Activated naive CD4-positive, alpha-beta T cell treated with anti-CD3 and anti-CD28 coated beads, Interleukin-2, amount 10 ng/mL, durations not matched to agents 7 days and 5 days (primary cell): ENCODE measurements around the gene SLC28A3.
"Not testable (repeated sequence)": the region's sequence is repeated elsewhere in the genome, so short reads cannot be mapped to it uniquely, and the experiment has no call there.

Experiments
- CTCF ChIA-PET: fragments of 350-600 bp; sonication (Branson Sonifier 250); formaldehyde crosslinking; loops from one replicate; lab custom pipeline; 2021; ENCODE audit warnings: antibody characterized with exemption; lab: Charles Lee
- DNase-seq: peaks from one replicate; pipeline ENCODE4 v3.0.0-alpha.2; 2020
- H3K27ac Mint-ChIP-seq: one replicate; pipeline ENCODE4 v1.8.0; 2021; ENCODE audit warnings: mild to moderate bottlenecking, moderate library complexity, mixed read lengths
- H3K27me3 Mint-ChIP-seq: one replicate; pipeline ENCODE4 v1.8.0; 2021; ENCODE audit warnings: mild to moderate bottlenecking, mixed read lengths
- H3K36me3 Mint-ChIP-seq: one replicate; pipeline ENCODE4 v1.8.0; 2021; ENCODE audit warnings: mixed read lengths
- H3K4me1 Mint-ChIP-seq: one replicate; pipeline ENCODE4 v1.8.0; 2021; ENCODE audit warnings: mixed read lengths
- H3K4me3 Mint-ChIP-seq: one replicate; pipeline ENCODE4 v1.8.0; 2021; ENCODE audit warnings: mild to moderate bottlenecking, moderate library complexity, mixed read lengths
- H3K9me3 Mint-ChIP-seq: one replicate; pipeline ENCODE4 v1.8.0; 2021; ENCODE audit warnings: mixed read lengths

Gene SLC28A3

GRCh38 chr9:84340535-84340934, at the start of gene SLC28A3:
TSS of gene SLC28A3 (minus strand) at chr9:84340758. CDS start at chr9:84340633, 125 bp downstream.
- CTCF ChIA-PET, result no interaction called here

GRCh38 chr9:84390254-84390653, 49.7 kb upstream of the SLC28A3 start:
- H3K36me3 Mint-ChIP-seq, H3K27me3 Mint-ChIP-seq, DNase-seq, H3K9me3 Mint-ChIP-seq, H3K4me1 Mint-ChIP-seq, H3K27ac Mint-ChIP-seq, H3K4me3 Mint-ChIP-seq, CTCF ChIA-PET: not testable (repeated sequence)

More at GRCh38 chr9:84340535-84340934, at the start of gene SLC28A3:
- H3K36me3 Mint-ChIP-seq, result no peaks in the 10 kb centered on the region
- no peak for DNase-seq
- H3K9me3 Mint-ChIP-seq, result no peaks in the 10 kb centered on the region
- H3K27me3 Mint-ChIP-seq, result peaks cover 4% of the 10 kb centered on the region
- H3K4me3 Mint-ChIP-seq, result no peak within 1 kb of the TSS
- peak within 1 kb of the TSS; percentile 42 for H3K27ac Mint-ChIP-seq
- no peaks in the 10 kb centered on the region for H3K4me1 Mint-ChIP-seq

- Mint-ChIP-seq H3K36me3 (no peaks in the 10 kb centered on the region), H3K27ac (no peak overlapping the region), H3K9me3 (no peaks in the 10 kb centered on the region), H3K4me3 (no peak overlapping the region), H3K4me1 (no peaks in the 10 kb centered on the region), H3K27me3 (peaks cover 9% of the 10 kb centered on the region)
- CTCF ChIA-PET, result interaction anchor here (0.9 kb wide), 1 partner anchor 1054 kb away, joined by 3 read pairs; no protein-coding TSS in a partner anchor
- no peak for DNase-seq
Measured at GRCh38 chr9:84387821-84388220, 47.3 kb upstream of the SLC28A3 start.

- Mint-ChIP-seq H3K36me3 (no peaks in the 10 kb centered on the region), H3K27ac (no peak overlapping the region), H3K27me3 (peaks cover 5% of the 10 kb centered on the region), H3K9me3 (no peaks in the 10 kb centered on the region), H3K4me3 (no peak overlapping the region), H3K4me1 (no peaks in the 10 kb centered on the region)
- DNase-seq, result no peak
- CTCF ChIA-PET, result no interaction called here
Measured at GRCh38 chr9:84386753-84387152, 46.2 kb upstream of the SLC28A3 start.

- Mint-ChIP-seq H3K4me1 (no peaks in the 10 kb centered on the region), H3K9me3 (no peaks in the 10 kb centered on the region), H3K27me3 (peaks cover 5% of the 10 kb centered on the region), H3K27ac (no peak overlapping the region), H3K4me3 (no peak overlapping the region), H3K36me3 (no peaks in the 10 kb centered on the region)
- CTCF ChIA-PET, result no interaction called here
- DNase-seq, result no peak
Measured at GRCh38 chr9:84385386-84386040, 45.0 kb upstream of the SLC28A3 start.

GRCh38 chr9:84384617-84385016, 44.1 kb upstream of the SLC28A3 start:
- Mint-ChIP-seq H3K27ac (no peak overlapping the region), H3K4me3 (no peak overlapping the region)
- CTCF ChIA-PET, result interaction anchor here (2.0 kb wide), 1 partner anchor 13 kb away, joined by 7 read pairs; no protein-coding TSS in a partner anchor

GRCh38 chr9:84383178-84383577, 42.6 kb upstream of the SLC28A3 start:
- no peak for DNase-seq
- CTCF ChIA-PET, result interaction anchor here (2.0 kb wide), 1 partner anchor 14 kb away, joined by 7 read pairs; no protein-coding TSS in a partner anchor

More at GRCh38 chr9:84384617-84385016, 44.1 kb upstream of the SLC28A3 start:
- Mint-ChIP-seq H3K36me3 (no peaks in the 10 kb centered on the region), H3K9me3 (no peaks in the 10 kb centered on the region), H3K27me3 (peaks cover under 1% of the 10 kb centered on the region), H3K4me1 (no peaks in the 10 kb centered on the region)
- no peak for DNase-seq

GRCh38 chr9:84382720-84383119, 42.2 kb upstream of the SLC28A3 start:
- H3K27ac Mint-ChIP-seq, result no peak overlapping the region
- no peak overlapping the region for H3K4me3 Mint-ChIP-seq
- no peaks in the 10 kb centered on the region for H3K36me3 Mint-ChIP-seq
- peaks cover 5% of the 10 kb centered on the region for H3K27me3 Mint-ChIP-seq
- no peaks in the 10 kb centered on the region for H3K9me3 Mint-ChIP-seq
- H3K4me1 Mint-ChIP-seq, result no peaks in the 10 kb centered on the region
- CTCF ChIA-PET, result interaction anchor here (2.0 kb wide), 1 partner anchor 14 kb away, joined by 7 read pairs; no protein-coding TSS in a partner anchor
- DNase-seq, result no peak

More at GRCh38 chr9:84383178-84383577, 42.6 kb upstream of the SLC28A3 start:
- no peaks in the 10 kb centered on the region for H3K36me3 Mint-ChIP-seq
- H3K4me3 Mint-ChIP-seq, result no peak overlapping the region
- H3K4me1 Mint-ChIP-seq, result no peaks in the 10 kb centered on the region
- no peaks in the 10 kb centered on the region for H3K9me3 Mint-ChIP-seq
- peaks cover 5% of the 10 kb centered on the region for H3K27me3 Mint-ChIP-seq
- no peak overlapping the region for H3K27ac Mint-ChIP-seq

- Mint-ChIP-seq H3K27me3 (peaks cover 5% of the 10 kb centered on the region), H3K4me1 (no peaks in the 10 kb centered on the region), H3K9me3 (no peaks in the 10 kb centered on the region), H3K36me3 (no peaks in the 10 kb centered on the region), H3K4me3 (no peak overlapping the region), H3K27ac (no peak overlapping the region)
- CTCF ChIA-PET, result no interaction called here
- no peak for DNase-seq
Measured at GRCh38 chr9:84381508-84381907, 41.0 kb upstream of the SLC28A3 start.

- peaks cover 12% of the 10 kb centered on the region for H3K27me3 Mint-ChIP-seq
- H3K4me1 Mint-ChIP-seq, result no peaks in the 10 kb centered on the region
- H3K27ac Mint-ChIP-seq, result no peak overlapping the region
- H3K36me3 Mint-ChIP-seq, result no peaks in the 10 kb centered on the region
- H3K9me3 Mint-ChIP-seq, result no peaks in the 10 kb centered on the region
- no peak overlapping the region for H3K4me3 Mint-ChIP-seq
- CTCF ChIA-PET, result no interaction called here
- DNase-seq, result no peak
Measured at GRCh38 chr9:84379740-84380139, 39.2 kb upstream of the SLC28A3 start.

- Mint-ChIP-seq H3K4me1 (no peaks in the 10 kb centered on the region), H3K27me3 (peaks cover 20% of the 10 kb centered on the region), H3K36me3 (no peaks in the 10 kb centered on the region), H3K4me3 (no peak overlapping the region), H3K27ac (no peak overlapping the region), H3K9me3 (no peaks in the 10 kb centered on the region)
- CTCF ChIA-PET, result no interaction called here
- no peak for DNase-seq
Measured at GRCh38 chr9:84375954-84376353, 35.4 kb upstream of the SLC28A3 start.

- no peak overlapping the region for H3K27ac Mint-ChIP-seq
- H3K4me3 Mint-ChIP-seq, result no peak overlapping the region
- H3K4me1 Mint-ChIP-seq, result no peaks in the 10 kb centered on the region
- CTCF ChIA-PET, result no interaction called here
- H3K9me3 Mint-ChIP-seq, result no peaks in the 10 kb centered on the region
- peaks cover 19% of the 10 kb centered on the region for H3K27me3 Mint-ChIP-seq
- no peaks in the 10 kb centered on the region for H3K36me3 Mint-ChIP-seq
- DNase-seq, result no peak
Measured at GRCh38 chr9:84374516-84374915, 34.0 kb upstream of the SLC28A3 start.

- H3K27me3 Mint-ChIP-seq, result peaks cover 16% of the 10 kb centered on the region
- no peak overlapping the region for H3K27ac Mint-ChIP-seq
- CTCF ChIA-PET, result no interaction called here
- H3K36me3 Mint-ChIP-seq, result no peaks in the 10 kb centered on the region
- H3K9me3 Mint-ChIP-seq, result no peaks in the 10 kb centered on the region
- DNase-seq, result no peak
- no peaks in the 10 kb centered on the region for H3K4me1 Mint-ChIP-seq
- H3K4me3 Mint-ChIP-seq, result no peak overlapping the region
Measured at GRCh38 chr9:84374013-84374412, 33.5 kb upstream of the SLC28A3 start.

- Mint-ChIP-seq H3K27me3 (peaks cover 16% of the 10 kb centered on the region), H3K36me3 (no peaks in the 10 kb centered on the region), H3K27ac (no peak overlapping the region), H3K9me3 (no peaks in the 10 kb centered on the region), H3K4me1 (no peaks in the 10 kb centered on the region), H3K4me3 (no peak overlapping the region)
- DNase-seq, result no peak
- CTCF ChIA-PET, result no interaction called here
Measured at GRCh38 chr9:84371737-84372136, 31.2 kb upstream of the SLC28A3 start.

- Mint-ChIP-seq H3K27ac (no peak overlapping the region), H3K4me3 (no peak overlapping the region), H3K9me3 (no peaks in the 10 kb centered on the region), H3K36me3 (no peaks in the 10 kb centered on the region), H3K27me3 (peaks cover 7% of the 10 kb centered on the region), H3K4me1 (no peaks in the 10 kb centered on the region)
- DNase-seq, result no peak
- CTCF ChIA-PET, result no interaction called here
Measured at GRCh38 chr9:84368601-84369000, 28.0 kb upstream of the SLC28A3 start.
